ENCODE data around the gene ATG9A. TPM values are rescaled to one million over a fixed set of nuclear protein-coding genes. Genes with fewer than 3 reads are reported as not detected.

ATG9A gene
- total and polyA plus RNA-seq, 9 of the 15 experiments (the other 6 are each of a cell fraction or from before 2014, with no cell fraction given) = 0.25 to 65.6 (median 23.4) TPM

DNA sequence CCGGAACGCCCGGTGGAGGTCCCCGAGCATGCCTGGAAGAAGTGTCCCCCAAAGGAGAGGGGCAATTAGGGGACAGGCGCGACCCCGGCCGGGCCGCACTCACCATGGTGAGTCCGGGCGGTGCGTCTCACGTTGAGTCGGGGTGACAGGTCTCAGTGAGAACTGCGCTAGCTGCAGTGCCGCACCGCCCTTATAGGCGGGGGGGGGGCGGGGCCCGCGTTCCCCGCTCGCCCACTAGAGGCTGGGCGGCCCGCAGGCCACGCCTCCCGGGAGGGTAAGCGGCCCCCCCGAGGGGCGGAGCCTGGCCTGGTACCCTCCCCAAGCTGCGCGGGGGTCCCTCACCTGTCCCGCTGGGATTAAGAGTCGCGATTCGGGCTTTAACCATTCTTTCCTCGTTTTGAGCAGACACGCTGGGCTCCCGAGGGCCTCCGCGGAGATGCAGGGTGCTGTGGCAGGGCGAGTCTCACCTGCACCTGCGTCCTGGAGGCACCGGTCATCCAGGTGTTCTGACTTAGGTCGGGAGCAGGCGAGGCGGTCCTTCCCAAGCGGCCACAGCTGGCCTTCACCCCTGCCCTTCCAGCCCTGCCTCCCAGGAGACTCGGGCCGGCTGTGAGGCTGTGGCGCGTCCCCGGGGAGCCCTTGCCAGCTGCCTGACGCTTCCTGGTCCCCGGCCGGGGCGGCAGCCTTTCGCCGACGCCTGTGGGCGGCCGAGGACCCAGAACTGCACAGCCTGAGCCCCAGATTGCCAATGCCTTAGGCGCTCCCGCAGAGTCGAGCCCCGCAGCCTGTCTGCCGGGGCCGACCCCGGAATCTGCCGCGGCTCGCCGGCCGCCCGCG lies 24.5 kb upstream of the ATG9A start, which contains the start of gene TUBA4A (continued):
- TF ChIP-seq, protein P1, sequence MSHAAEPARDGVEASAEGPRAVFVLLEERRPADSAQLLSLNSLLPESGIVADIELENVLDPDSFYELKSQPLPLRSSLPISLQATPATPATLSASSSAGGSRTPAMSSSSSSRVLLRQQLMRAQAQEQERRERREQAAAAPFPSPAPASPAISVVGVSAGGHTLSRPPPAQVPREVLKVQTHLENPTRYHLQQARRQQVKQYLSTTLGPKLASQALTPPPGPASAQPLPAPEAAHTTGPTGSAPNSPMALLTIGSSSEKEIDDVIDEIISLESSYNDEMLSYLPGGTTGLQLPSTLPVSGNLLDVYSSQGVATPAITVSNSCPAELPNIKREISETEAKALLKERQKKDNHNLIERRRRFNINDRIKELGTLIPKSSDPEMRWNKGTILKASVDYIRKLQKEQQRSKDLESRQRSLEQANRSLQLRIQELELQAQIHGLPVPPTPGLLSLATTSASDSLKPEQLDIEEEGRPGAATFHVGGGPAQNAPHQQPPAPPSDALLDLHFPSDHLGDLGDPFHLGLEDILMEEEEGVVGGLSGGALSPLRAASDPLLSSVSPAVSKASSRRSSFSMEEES (CRISPR knock-in tag; IDR thresholded peaks at IDR 0.05) = no peak
- TF ChIP-seq, protein P2, sequence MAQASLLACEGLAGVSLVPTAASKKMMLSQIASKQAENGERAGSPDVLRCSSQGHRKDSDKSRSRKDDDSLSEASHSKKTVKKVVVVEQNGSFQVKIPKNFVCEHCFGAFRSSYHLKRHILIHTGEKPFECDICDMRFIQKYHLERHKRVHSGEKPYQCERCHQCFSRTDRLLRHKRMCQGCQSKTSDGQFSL (CRISPR knock-in tag; IDR thresholded peaks at IDR 0.05) = peak; percentile 59
- TF ChIP-seq, protein P2 (tag; IDR thresholded peaks at IDR 0.05) = peak in 1 of 2 experiments; percentile 11; a peak in 1 of 4 replicates
- 0 out of 2 replicates have a peak, but pooled peaks have one; percentile 1 for TF ChIP-seq EP400 (IDR thresholded peaks at IDR 0.05)
- TF ChIP-seq ELF1 (tag; IDR thresholded peaks at IDR 0.05) = peak; percentile 53
- no peak for TF ChIP-seq MEF2D (tag; conservative IDR thresholded peaks at IDR 0.05; ENCODE audit: low read depth)
- TF ChIP-seq TGIF2 (CRISPR knock-in tag; IDR thresholded peaks at IDR 0.05) = no peak
- no peak for TF ChIP-seq ZNF584 (CRISPR knock-in tag; IDR thresholded peaks at IDR 0.05; ENCODE audit: low read depth)
- TF ChIP-seq MYNN (IDR thresholded peaks at IDR 0.05) = no peak
- TF ChIP-seq MYNN (CRISPR knock-in tag; IDR thresholded peaks at IDR 0.05) = no peak
- TF ChIP-seq CSDE1 (IDR thresholded peaks at IDR 0.05) = no peak
- no peak for TF ChIP-seq SMAD1 (IDR thresholded peaks at IDR 0.05; ENCODE audit: low read depth, low read length, partially characterized antibody)
- no peak for TF ChIP-seq NR2C1 (IDR thresholded peaks at IDR 0.05)
- TF ChIP-seq NR2C1 (tag; IDR thresholded peaks at IDR 0.05) = no peak
- peak; percentile 29; the same call in 1 of the 2 replicates for TF ChIP-seq MBD2 (IDR thresholded peaks at IDR 0.05; ENCODE audit: borderline replicate concordance, low read depth)
- TF ChIP-seq, protein P3, sequence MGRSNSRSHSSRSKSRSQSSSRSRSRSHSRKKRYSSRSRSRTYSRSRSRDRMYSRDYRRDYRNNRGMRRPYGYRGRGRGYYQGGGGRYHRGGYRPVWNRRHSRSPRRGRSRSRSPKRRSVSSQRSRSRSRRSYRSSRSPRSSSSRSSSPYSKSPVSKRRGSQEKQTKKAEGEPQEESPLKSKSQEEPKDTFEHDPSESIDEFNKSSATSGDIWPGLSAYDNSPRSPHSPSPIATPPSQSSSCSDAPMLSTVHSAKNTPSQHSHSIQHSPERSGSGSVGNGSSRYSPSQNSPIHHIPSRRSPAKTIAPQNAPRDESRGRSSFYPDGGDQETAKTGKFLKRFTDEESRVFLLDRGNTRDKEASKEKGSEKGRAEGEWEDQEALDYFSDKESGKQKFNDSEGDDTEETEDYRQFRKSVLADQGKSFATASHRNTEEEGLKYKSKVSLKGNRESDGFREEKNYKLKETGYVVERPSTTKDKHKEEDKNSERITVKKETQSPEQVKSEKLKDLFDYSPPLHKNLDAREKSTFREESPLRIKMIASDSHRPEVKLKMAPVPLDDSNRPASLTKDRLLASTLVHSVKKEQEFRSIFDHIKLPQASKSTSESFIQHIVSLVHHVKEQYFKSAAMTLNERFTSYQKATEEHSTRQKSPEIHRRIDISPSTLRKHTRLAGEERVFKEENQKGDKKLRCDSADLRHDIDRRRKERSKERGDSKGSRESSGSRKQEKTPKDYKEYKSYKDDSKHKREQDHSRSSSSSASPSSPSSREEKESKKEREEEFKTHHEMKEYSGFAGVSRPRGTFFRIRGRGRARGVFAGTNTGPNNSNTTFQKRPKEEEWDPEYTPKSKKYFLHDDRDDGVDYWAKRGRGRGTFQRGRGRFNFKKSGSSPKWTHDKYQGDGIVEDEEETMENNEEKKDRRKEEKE (IDR thresholded peaks at IDR 0.05; ENCODE audit: borderline replicate concordance in 1 of 2, control insufficient read depth in 1 of 2, low read depth in 2 of 2, low read length in 1 of 2) = no peak
- no peak for TF ChIP-seq HIVEP1 (CRISPR knock-in tag; IDR thresholded peaks at IDR 0.05)
- TF ChIP-seq, protein P4, sequence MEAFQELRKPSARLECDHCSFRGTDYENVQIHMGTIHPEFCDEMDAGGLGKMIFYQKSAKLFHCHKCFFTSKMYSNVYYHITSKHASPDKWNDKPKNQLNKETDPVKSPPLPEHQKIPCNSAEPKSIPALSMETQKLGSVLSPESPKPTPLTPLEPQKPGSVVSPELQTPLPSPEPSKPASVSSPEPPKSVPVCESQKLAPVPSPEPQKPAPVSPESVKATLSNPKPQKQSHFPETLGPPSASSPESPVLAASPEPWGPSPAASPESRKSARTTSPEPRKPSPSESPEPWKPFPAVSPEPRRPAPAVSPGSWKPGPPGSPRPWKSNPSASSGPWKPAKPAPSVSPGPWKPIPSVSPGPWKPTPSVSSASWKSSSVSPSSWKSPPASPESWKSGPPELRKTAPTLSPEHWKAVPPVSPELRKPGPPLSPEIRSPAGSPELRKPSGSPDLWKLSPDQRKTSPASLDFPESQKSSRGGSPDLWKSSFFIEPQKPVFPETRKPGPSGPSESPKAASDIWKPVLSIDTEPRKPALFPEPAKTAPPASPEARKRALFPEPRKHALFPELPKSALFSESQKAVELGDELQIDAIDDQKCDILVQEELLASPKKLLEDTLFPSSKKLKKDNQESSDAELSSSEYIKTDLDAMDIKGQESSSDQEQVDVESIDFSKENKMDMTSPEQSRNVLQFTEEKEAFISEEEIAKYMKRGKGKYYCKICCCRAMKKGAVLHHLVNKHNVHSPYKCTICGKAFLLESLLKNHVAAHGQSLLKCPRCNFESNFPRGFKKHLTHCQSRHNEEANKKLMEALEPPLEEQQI (IDR thresholded peaks at IDR 0.05) = no peak
- peak; percentile 77 for TF ChIP-seq SUPT5H (IDR thresholded peaks at IDR 0.05)
- TF ChIP-seq NR4A1 (CRISPR knock-in tag; IDR thresholded peaks at IDR 0.05) = no peak
- TF ChIP-seq NR4A1 (tag; IDR thresholded peaks at IDR 0.05) = no peak
